Panc1 (cell line): ENCODE data around the gene ZNF507. TPM values are rescaled to one million over a fixed set of nuclear protein-coding genes. Genes with fewer than 3 reads are reported as not detected.
A peak's percentile ranks its signal among the peaks of the same experiment; 100 is the strongest.

Source experiments
- ATAC-seq: fragments of 200-7000 bp; cut with Tn5 transposase; 2 replicates; pipeline ENCODE4 v1.9.1; 2020; ENCODE audit warnings: mild to moderate bottlenecking, moderate library complexity
- BruUV-seq: library from RNA; stranded (reverse); fragments of 400-500 nt; replicated peaks from 2 replicates; lab custom pipeline; 2021; lab: Mats Ljungman, UMichigan
- CTCF ChIA-PET: fragments of 300-600 bp; sonication (Branson Sonifier 250); formaldehyde crosslinking; loops from one replicate; lab custom pipeline; 2022; ENCODE audit warnings: antibody characterized with exemption; lab: Charles Lee
- POLR2A ChIA-PET: fragments of 300-600 bp; sonication (Branson Sonifier 250); formaldehyde crosslinking; loops from one replicate; lab custom pipeline; 2022; ENCODE audit warnings: antibody characterized with exemption; lab: Charles Lee
- DNase-seq: peaks from one replicate; pipeline ENCODE4 v3.0.0-alpha.2; 2010; ENCODE audit warnings: low read depth, low spot score
- H3K27ac ChIP-seq: 2 replicates; pipeline ENCODE4 v1.5.1; 2011; ENCODE audit warnings: mild to moderate bottlenecking, low read length, inconsistent platforms
- H3K27me3 ChIP-seq: fragments of 200-500 bp; sonication (Bioruptor generic); 2 replicates; pipeline ENCODE4 v1.6.0; 2014; ENCODE audit warnings: low read length, inconsistent platforms; ENCODE audit not compliant: control insufficient read depth, insufficient read depth
- H3K36me3 ChIP-seq: fragments of 200-500 bp; sonication (Bioruptor generic); 2 replicates; pipeline ENCODE4 v1.5.1; 2014; ENCODE audit warnings: inconsistent platforms, mild to moderate bottlenecking, low read length, moderate library complexity; ENCODE audit not compliant: control insufficient read depth, insufficient read depth
- H3K4me1 ChIP-seq: 2 replicates; pipeline ENCODE4 v1.5.1; 2011; ENCODE audit warnings: inconsistent platforms, mild to moderate bottlenecking, low read length, moderate library complexity; ENCODE audit not compliant: control insufficient read depth, insufficient read depth
- H3K4me3 ChIP-seq, 2 experiments: 2 replicates each; pipeline ENCODE4 v1.5.1; 2011 to 2012; ENCODE audit warnings: low read depth in 2 of 2, low read length in 2 of 2, mild to moderate bottlenecking in 2 of 2, inconsistent platforms in 1 of 2, moderate library complexity in 1 of 2
- H3K9me3 ChIP-seq: fragments of 200-500 bp; sonication (Bioruptor generic); 2 replicates; pipeline ENCODE4 v1.5.1; 2014; ENCODE audit warnings: low read depth, mild to moderate bottlenecking, inconsistent platforms, low read length, moderate library complexity; ENCODE audit not compliant: control insufficient read depth, insufficient read depth
- CTCF ChIP-seq: fragments of 450-650 bp; IDR thresholded peaks from 2 replicates; pipeline ENCODE4 v1.5.1; 2017; ENCODE audit warnings: mild to moderate bottlenecking
- POLR2AphosphoS5 ChIP-seq: IDR thresholded peaks from 2 replicates; pipeline ENCODE4 v1.6.1; 2012; ENCODE audit warnings: mild to moderate bottlenecking, low read depth, low read length, moderate library complexity
- REST ChIP-seq, 2 experiments: IDR thresholded peaks; 2 replicates each; pipeline ENCODE4 v1.6.1; 2011 to 2012; ENCODE audit warnings: low read depth in 2 of 2, control low read depth in 1 of 2, low read length in 1 of 2, mild to moderate bottlenecking in 1 of 2, moderate library complexity in 1 of 2; ENCODE audit not compliant: insufficient read depth in 1 of 2
- SIN3A ChIP-seq: IDR thresholded peaks from 2 replicates; pipeline ENCODE4 v1.6.1; 2012; ENCODE audit warnings: low read depth, mild to moderate bottlenecking, low read length, moderate library complexity, borderline replicate concordance; ENCODE audit not compliant: insufficient read depth
- TCF7L2 ChIP-seq: IDR thresholded peaks from 2 replicates; pipeline ENCODE4 v1.6.1; 2011; ENCODE audit warnings: mild to moderate bottlenecking, low read depth, low read length, inconsistent platforms
- in situ Hi-C: cut with HindIII; loops from 2 replicates; pipeline ENCODE4 v1.10.0; 2016; ENCODE audit warnings: low sequenced_read_pairs, low pct_unique_long_range_greater_than_20kb
- intact Hi-C: fragments of 100-400 bp; cut with micrococcal nuclease; formaldehyde crosslinking; loops from one replicate; pipeline ENCODE4 v1.10.0; 2022; ENCODE audit not compliant: unreplicated experiment
- total RNA-seq: library from RNA; stranded (reverse); gene quantifications from one replicate; pipeline ENCODE4 v1.2.1, GENCODE V29; 2021; ENCODE audit not compliant: unreplicated experiment

ZNF507 gene
- total RNA-seq, 1 experiment from 2014 or later: 28.3 TPM

GRCh38 chr19:32355309-32355708, 9.9 kb downstream of the ZNF507 start:
- intact Hi-C loops (no loop called here), in situ Hi-C loops (no loop called here)
- Histone ChIP-seq H3K36me3 (peaks cover 61% of the 10 kb centered on the region), H3K4me3 (no peak overlapping the region), H3K4me1 (peaks cover 11% of the 10 kb centered on the region), H3K27ac (no peak overlapping the region), H3K27me3 (no peaks in the 10 kb centered on the region), H3K9me3 (no peaks in the 10 kb centered on the region)
- ChIA-PET CTCF (no interaction called here), POLR2A (no interaction called here)
- DNase-seq: no peak
- BruUV-seq: no TSS peak
- no peak for TF ChIP-seq TCF7L2
- no peak for TF ChIP-seq REST (IDR thresholded peaks at IDR 0.05; ENCODE audit: insufficient read depth in 1 of 2, low read depth in 2 of 2, low read length in 1 of 2)
- TF ChIP-seq SIN3A: no peak
- no peak for TF ChIP-seq POLR2AphosphoS5
- no peak for TF ChIP-seq CTCF
- no peak for ATAC-seq

- H3K9me3 ChIP-seq: no peaks in the 10 kb centered on the region
- intact Hi-C loops: no loop called here
- H3K27me3 ChIP-seq: no peaks in the 10 kb centered on the region
- ChIA-PET POLR2A (no interaction called here), CTCF (interaction anchor here (0.6 to 1.0 kb wide), 4 partner anchors 10 to 1645 kb away, joined by 3 to 5 read pairs (median 4); no protein-coding TSS in a partner anchor)
- ATAC-seq (no peak), DNase-seq (no peak)
- TF ChIP-seq TCF7L2 (no peak), CTCF (peak; percentile 46; the same call in 1 of the 2 replicates)
- no peaks in the 10 kb centered on the region for H3K4me1 ChIP-seq
- H3K36me3 ChIP-seq: peaks cover 68% of the 10 kb centered on the region
- in situ Hi-C loops: no loop called here
- 0 out of 2 replicates have a peak overlapping the region, but pooled peaks have one; percentile 9 for H3K27ac ChIP-seq
- no peak overlapping the region for H3K4me3 ChIP-seq
- BruUV-seq: no TSS peak
Observed at GRCh38 chr19:32357720-32358119, 12.3 kb downstream of the ZNF507 start.
